ENCODE data around the gene PEX16. TPM values are rescaled to one million over a fixed set of nuclear protein-coding genes. Genes with fewer than 3 reads are reported as not detected.
"Not testable (repeated sequence)": the region's sequence is repeated elsewhere in the genome, so short reads cannot be mapped to it uniquely, and the experiment has no call there.

PEX16 gene
- total and polyA plus RNA-seq, 9 donors, result 2.9 to 31.7 (median 26.5) TPM

GRCh38 chr11:45906965-45907611, 10.6 kb downstream of the PEX16 start, which contains the start of gene FREY1:
Gene FREY1, minus strand, starts transcription at chr11:45907271. Its CDS starts 26 bp downstream, at chr11:45907245.
- TF ChIP-seq CTCF (IDR thresholded peaks at IDR 0.05), result no peak
- no peak for TF ChIP-seq POLR2A (IDR thresholded peaks at IDR 0.05)
- no peak for TF ChIP-seq EP300 (IDR thresholded peaks at IDR 0.05)
- H3K27ac ChIP-seq, result no peak within 1 kb of the TSS
- no peak within 1 kb of the TSS for H3K4me3 ChIP-seq
- H3K36me3 ChIP-seq, result no peaks in the 10 kb centered on the region
- DNase-seq, result no peak
- no peaks in the 10 kb centered on the region for H3K27me3 ChIP-seq
- no peaks in the 10 kb centered on the region for H3K9me3 ChIP-seq
- no peaks in the 10 kb centered on the region for H3K4me1 ChIP-seq (ENCODE audit: insufficient read depth)
- intact Hi-C loops (cut with DNase I), result no loop called here
- 61 to 69% (median 63%) methylated on average over 18 of the region's 18 CpGs for WGBS, 3 donors

GRCh38 chr11:45906096-45906682, 11.5 kb downstream of the PEX16 start:
- no peak for DNase-seq
- Histone ChIP-seq H3K4me3 (no peak overlapping the region), H3K4me1 (ENCODE audit: insufficient read depth) (no peaks in the 10 kb centered on the region), H3K27me3 (no peaks in the 10 kb centered on the region), H3K36me3 (no peaks in the 10 kb centered on the region), H3K27ac (no peak overlapping the region), H3K9me3 (no peaks in the 10 kb centered on the region)
- TF ChIP-seq POLR2A (IDR thresholded peaks at IDR 0.05) (no peak), CTCF (IDR thresholded peaks at IDR 0.05) (no peak)
- WGBS, 3 donors, result 72 to 84% (median 73%) methylated on average over 19 of the region's 19 CpGs
- intact Hi-C loops (cut with DNase I), result no loop called here

GRCh38 chr11:45905576-45905975, 12.1 kb downstream of the PEX16 start:
- intact Hi-C loops (cut with DNase I); H3K4me3 ChIP-seq; H3K27me3 ChIP-seq; H3K9me3 ChIP-seq; H3K36me3 ChIP-seq; H3K4me1 ChIP-seq (ENCODE audit: insufficient read depth); DNase-seq; H3K27ac ChIP-seq: not testable (repeated sequence)
- 79 to 98% (median 84%) methylated on average over 4 to 6 of the region's 6 CpGs for WGBS, 3 donors

- intact Hi-C loops (cut with DNase I), result no loop called here
- WGBS, 3 donors, result 88 to 93% (median 93%) methylated on average over 18 to 19 of the region's 19 CpGs
- no peak overlapping the region for H3K4me3 ChIP-seq
- no peaks in the 10 kb centered on the region for H3K36me3 ChIP-seq
- H3K27ac ChIP-seq, result no peak overlapping the region
- H3K27me3 ChIP-seq, result no peaks in the 10 kb centered on the region
- no peak for DNase-seq
- H3K9me3 ChIP-seq, result no peaks in the 10 kb centered on the region
- TF ChIP-seq CTCF (IDR thresholded peaks at IDR 0.05), result no peak
- TF ChIP-seq EP300 (IDR thresholded peaks at IDR 0.05), result no peak
- no peak for TF ChIP-seq POLR2A (IDR thresholded peaks at IDR 0.05)
- peaks cover 2% of the 10 kb centered on the region for H3K4me1 ChIP-seq (ENCODE audit: insufficient read depth)
Observed at GRCh38 chr11:45905095-45905494, 12.6 kb downstream of the PEX16 start.

GRCh38 chr11:45904309-45904915, 13.3 kb downstream of the PEX16 start:
- DNase-seq, result no peak
- Histone ChIP-seq H3K36me3 (no peaks in the 10 kb centered on the region), H3K4me1 (ENCODE audit: insufficient read depth) (peaks cover 3% of the 10 kb centered on the region), H3K4me3 (no peak overlapping the region), H3K9me3 (no peaks in the 10 kb centered on the region), H3K27ac (no peak overlapping the region), H3K27me3 (no peaks in the 10 kb centered on the region)
- WGBS, 3 donors, result 78 to 83% (median 80%) methylated on average over 15 of the region's 15 CpGs
- TF ChIP-seq POLR2A (IDR thresholded peaks at IDR 0.05) (no peak), EP300 (IDR thresholded peaks at IDR 0.05) (no peak), CTCF (IDR thresholded peaks at IDR 0.05) (no peak)
- intact Hi-C loops (cut with DNase I), result no loop called here

Data from ovary (tissue), 9 donors.